Activated T-cell treated with anti-CD3 and anti-CD28 coated beads, Interleukin-2, amount 50 U/mL, for 24 hours (primary cell): ENCODE results near the gene KRT76.
"Not testable (repeated sequence)": the region's sequence is repeated elsewhere in the genome, so short reads cannot be mapped to it uniquely, and the experiment has no call there.

Source experiments
- DNase-seq: peaks from one replicate; pipeline ENCODE4 v3.0.0-alpha.2; 2020
- H3K27ac Mint-ChIP-seq: 2 replicates; pipeline ENCODE4 v1.8.0; 2020; ENCODE audit warnings: mild to moderate bottlenecking, mixed read lengths
- H3K27me3 Mint-ChIP-seq: 2 replicates; pipeline ENCODE4 v1.8.0; 2020; ENCODE audit warnings: mixed read lengths
- H3K36me3 Mint-ChIP-seq: 2 replicates; pipeline ENCODE4 v1.8.0; 2020; ENCODE audit warnings: low read depth, mixed read lengths
- H3K4me1 Mint-ChIP-seq: 2 replicates; pipeline ENCODE4 v1.8.0; 2020; ENCODE audit warnings: low read depth, mixed read lengths
- H3K4me3 Mint-ChIP-seq: 2 replicates; pipeline ENCODE4 v1.8.0; 2020; ENCODE audit warnings: mild to moderate bottlenecking, moderate library complexity, mixed read lengths
- H3K9me3 Mint-ChIP-seq: 2 replicates; pipeline ENCODE4 v1.8.0; 2020; ENCODE audit warnings: mixed read lengths

KRT76 gene

DNA sequence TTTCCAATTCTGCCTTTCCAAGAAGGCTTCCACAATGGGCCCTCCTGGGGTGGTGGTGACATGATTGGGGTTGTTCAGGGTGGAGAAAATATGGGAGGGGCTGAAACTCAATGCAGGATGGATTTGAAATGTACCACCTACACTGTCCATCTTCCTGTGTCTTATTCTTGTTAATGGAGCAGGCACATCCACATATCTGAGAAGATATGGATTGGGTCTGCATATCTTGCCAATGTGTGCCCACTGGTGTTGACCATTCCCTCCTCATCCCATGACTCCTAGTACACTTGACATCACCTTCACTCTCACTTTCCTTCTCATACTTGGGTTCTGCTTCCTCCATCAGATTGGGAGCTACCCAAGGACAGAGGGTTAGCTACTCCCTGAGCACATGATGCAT lies 7.2 kb downstream of the KRT76 start:
- H3K4me3 Mint-ChIP-seq = no peak overlapping the region
- DNase-seq = no peak
- H3K27ac Mint-ChIP-seq = no peak overlapping the region
- H3K27me3 Mint-ChIP-seq = no peaks in the 10 kb centered on the region
- H3K36me3 Mint-ChIP-seq = no peaks in the 10 kb centered on the region
- H3K4me1 Mint-ChIP-seq = no peaks in the 10 kb centered on the region
- H3K9me3 Mint-ChIP-seq = no peaks in the 10 kb centered on the region

DNA sequence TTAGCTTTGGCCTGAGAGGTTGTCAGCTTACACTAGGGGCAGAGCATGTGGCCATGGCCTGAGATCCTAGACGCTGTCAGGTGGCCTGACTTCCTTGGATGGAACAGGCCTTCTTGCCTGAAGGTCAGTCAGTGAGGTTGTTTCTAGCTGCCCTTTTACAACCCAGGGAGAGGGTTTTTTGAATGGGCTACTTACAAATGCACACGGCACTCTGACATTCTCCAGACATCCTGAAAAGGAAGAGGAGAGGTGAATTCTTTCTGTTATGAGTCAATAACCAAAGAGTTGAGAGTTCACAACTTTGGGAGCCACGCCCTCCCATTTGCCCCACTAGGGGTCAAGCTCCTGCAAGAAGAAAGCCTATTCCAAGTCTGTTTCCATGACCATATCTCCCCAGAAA lies 7.8 kb downstream of the KRT76 start:
- Mint-ChIP-seq H3K27me3 (no peaks in the 10 kb centered on the region), H3K4me1 (no peaks in the 10 kb centered on the region), H3K9me3 (no peaks in the 10 kb centered on the region), H3K36me3 (no peaks in the 10 kb centered on the region), H3K27ac (no peak overlapping the region), H3K4me3 (no peak overlapping the region)
- no peak for DNase-seq

DNA sequence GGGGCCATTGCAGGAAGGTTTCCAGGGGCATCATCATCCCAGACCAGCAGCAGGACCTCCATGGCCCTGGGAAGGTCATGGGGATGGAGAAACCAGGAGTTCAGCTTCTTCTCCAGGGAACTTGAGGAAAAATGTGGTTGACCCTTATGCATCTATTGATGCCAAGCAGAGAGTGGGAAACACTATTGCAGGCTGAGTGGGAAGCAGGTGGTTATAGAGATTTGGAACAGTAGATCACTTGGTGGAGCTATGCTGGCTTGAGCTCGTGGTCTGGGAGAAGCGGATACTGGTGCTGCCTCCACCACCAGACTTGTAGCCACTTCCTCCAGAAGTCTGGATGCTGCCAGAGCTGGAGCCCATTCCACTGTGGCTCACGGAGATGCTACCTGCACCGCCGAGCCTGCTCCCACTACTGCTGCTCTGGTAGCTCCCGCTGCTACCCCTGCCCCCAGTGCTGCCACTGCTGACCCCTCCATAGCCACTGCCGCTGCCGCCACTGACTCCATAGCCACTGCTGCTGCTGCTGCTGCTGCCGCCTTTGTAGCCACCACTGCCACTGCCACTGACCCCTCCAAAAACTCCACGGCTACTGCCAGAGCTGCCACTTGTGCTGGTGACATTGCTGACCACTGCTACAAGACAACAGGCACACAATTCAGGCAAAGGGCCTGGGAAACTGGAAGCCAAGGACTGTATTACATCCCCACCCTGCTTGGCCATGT lies 8.5 kb downstream of the KRT76 start:
- H3K4me3 Mint-ChIP-seq = no peak overlapping the region
- no peak overlapping the region for H3K27ac Mint-ChIP-seq
- H3K4me1 Mint-ChIP-seq = no peaks in the 10 kb centered on the region
- no peaks in the 10 kb centered on the region for H3K9me3 Mint-ChIP-seq
- no peaks in the 10 kb centered on the region for H3K27me3 Mint-ChIP-seq
- H3K36me3 Mint-ChIP-seq = no peaks in the 10 kb centered on the region
- no peak for DNase-seq

DNA sequence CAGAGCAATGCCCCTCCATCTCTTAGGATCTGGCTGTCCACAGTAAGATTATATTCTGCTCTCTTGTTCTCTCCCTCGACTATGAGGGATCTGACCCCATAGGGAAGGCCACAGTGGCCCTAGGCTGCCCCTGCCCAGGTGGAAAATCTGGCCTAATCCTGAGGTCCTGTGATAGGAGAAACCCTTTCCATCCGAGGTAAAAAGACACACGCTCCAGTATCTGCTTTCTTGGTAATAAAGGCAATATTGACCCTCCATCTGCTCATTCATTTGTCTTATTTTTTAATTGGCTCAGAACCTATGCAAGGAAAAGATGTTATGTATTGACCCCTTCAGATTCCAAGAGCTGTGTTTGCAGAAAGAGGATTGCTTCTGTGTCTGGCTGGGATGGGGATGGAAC lies 9.7 kb downstream of the KRT76 start:
- no peaks in the 10 kb centered on the region for H3K4me1 Mint-ChIP-seq
- H3K4me3 Mint-ChIP-seq = no peak overlapping the region
- H3K9me3 Mint-ChIP-seq = peaks cover 4% of the 10 kb centered on the region
- no peak for DNase-seq
- no peaks in the 10 kb centered on the region for H3K27me3 Mint-ChIP-seq
- H3K27ac Mint-ChIP-seq = no peak overlapping the region
- no peaks in the 10 kb centered on the region for H3K36me3 Mint-ChIP-seq

DNA sequence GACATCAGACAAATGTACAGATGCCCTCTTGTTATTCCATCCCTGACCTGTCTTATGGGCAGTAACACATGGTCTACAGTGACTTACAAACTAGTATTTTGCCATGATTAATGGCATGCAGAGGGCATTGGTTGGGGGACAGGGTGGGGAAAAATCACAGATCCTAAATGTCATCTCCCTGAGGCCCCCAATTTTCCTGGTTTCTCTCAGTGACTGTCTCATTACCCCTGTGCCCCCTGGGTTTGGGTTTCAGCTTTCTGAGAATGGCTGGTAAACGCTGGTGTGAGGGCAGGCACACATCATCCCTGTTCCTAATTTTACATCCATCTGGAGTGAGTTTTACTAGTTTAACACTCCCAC lies 10.1 kb downstream of the KRT76 start:
- H3K4me1 Mint-ChIP-seq = no peaks in the 10 kb centered on the region
- no peak for DNase-seq
- no peak overlapping the region for H3K4me3 Mint-ChIP-seq
- no peaks in the 10 kb centered on the region for H3K27me3 Mint-ChIP-seq
- no peaks in the 10 kb centered on the region for H3K36me3 Mint-ChIP-seq
- H3K27ac Mint-ChIP-seq = no peak overlapping the region
- H3K9me3 Mint-ChIP-seq = peaks cover 4% of the 10 kb centered on the region

DNA sequence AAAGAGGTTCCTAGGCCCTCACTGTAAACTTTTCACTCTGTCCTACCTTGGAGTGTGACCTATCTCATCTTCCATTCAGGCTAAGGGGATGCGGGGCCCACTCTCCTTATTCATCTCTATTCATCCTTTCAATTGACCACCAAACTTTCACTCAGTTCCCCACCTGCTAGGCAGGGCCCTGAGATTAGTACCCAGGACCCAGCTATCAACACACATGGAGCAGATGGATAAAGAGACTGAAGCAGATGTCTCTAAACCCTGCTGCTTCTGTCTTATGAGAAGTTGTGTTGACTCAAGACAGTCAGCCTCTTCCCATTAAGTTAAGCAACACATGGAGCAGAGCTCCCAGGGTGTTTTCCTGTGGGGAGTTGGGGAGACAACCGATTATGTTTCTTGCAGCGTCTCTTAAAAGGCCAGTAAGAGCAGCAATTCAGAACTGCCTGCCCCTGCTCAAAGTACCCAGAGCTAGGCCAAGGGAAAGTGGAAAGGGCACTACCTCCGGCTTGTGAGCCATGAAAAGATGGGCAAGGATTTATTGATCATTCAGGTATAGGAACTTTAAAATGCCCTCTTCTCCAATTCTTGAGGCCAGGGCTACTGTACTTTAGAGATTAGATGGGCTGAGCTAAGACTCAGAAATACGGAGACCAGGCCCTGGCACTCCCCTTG lies 10.7 kb downstream of the KRT76 start:
- Mint-ChIP-seq H3K36me3 (no peaks in the 10 kb centered on the region), H3K4me3 (no peak overlapping the region), H3K27me3 (no peaks in the 10 kb centered on the region), H3K27ac (no peak overlapping the region), H3K4me1 (no peaks in the 10 kb centered on the region), H3K9me3 (peaks cover 6% of the 10 kb centered on the region)
- no peak for DNase-seq

- no peaks in the 10 kb centered on the region for H3K4me1 Mint-ChIP-seq
- H3K27me3 Mint-ChIP-seq = no peaks in the 10 kb centered on the region
- peaks cover 11% of the 10 kb centered on the region for H3K9me3 Mint-ChIP-seq
- H3K4me3 Mint-ChIP-seq = no peak overlapping the region
- H3K36me3 Mint-ChIP-seq = no peaks in the 10 kb centered on the region
- DNase-seq = no peak
- no peak overlapping the region for H3K27ac Mint-ChIP-seq
These were observed 11.4 kb downstream of the KRT76 start for GRCh38 chr12:52765702-52766101.

DNA sequence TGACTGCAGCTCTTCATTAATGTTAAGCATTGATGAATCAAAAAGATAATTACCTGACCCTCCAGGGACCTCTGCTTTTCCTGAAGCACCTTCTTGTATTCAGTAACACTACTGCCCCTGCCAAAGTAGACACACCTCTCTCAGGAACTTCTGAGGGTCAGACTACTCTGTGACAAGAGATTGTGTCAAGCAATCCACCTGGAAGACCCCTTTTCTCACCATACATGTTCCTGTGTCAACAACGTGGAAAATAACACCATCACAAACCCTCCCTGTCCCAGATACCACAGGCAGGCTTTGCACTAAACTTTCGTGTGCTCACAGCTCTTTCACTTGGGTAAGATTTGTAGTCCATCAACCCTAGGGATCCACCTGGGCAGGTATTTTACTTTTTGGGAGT lies 13.2 kb downstream of the KRT76 start:
- Mint-ChIP-seq H3K4me3 (no peak overlapping the region), H3K4me1 (no peaks in the 10 kb centered on the region), H3K9me3 (peaks cover 12% of the 10 kb centered on the region), H3K36me3 (no peaks in the 10 kb centered on the region), H3K27ac (no peak overlapping the region), H3K27me3 (no peaks in the 10 kb centered on the region)
- no peak for DNase-seq

DNA sequence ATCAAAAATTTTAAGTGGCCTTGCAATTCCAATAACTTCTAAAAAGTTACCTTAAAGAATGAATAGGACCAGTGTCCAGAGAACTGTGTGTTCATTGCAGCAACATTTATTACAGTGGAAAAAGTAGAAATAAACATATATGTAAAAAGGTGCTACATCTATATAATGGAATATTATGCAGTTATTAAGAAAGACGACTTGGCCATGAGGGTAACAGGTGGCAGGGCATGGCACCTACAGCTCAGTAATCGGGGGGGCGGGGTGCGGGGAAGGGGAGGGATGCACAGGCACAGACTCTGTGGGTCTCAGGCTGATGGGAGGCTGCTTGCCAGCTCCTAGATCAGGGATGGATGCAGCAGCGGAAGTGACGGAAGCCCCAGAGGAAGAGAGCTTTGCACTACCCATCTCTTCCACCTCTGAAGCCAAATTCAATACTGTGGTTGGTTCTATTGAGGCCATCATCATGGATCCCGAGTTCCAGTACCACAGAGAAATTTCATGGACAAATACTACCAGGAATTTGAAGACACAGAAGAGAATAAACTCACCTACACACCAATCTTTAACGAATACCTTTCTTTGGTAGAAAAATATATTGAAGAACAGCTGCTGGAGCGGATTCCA lies 14.0 kb downstream of the KRT76 start:
- Mint-ChIP-seq H3K27me3 (no peaks in the 10 kb centered on the region), H3K36me3 (no peaks in the 10 kb centered on the region), H3K9me3 (peaks cover 15% of the 10 kb centered on the region), H3K27ac (no peak overlapping the region), H3K4me3 (no peak overlapping the region), H3K4me1 (no peaks in the 10 kb centered on the region)
- no peak for DNase-seq

DNA sequence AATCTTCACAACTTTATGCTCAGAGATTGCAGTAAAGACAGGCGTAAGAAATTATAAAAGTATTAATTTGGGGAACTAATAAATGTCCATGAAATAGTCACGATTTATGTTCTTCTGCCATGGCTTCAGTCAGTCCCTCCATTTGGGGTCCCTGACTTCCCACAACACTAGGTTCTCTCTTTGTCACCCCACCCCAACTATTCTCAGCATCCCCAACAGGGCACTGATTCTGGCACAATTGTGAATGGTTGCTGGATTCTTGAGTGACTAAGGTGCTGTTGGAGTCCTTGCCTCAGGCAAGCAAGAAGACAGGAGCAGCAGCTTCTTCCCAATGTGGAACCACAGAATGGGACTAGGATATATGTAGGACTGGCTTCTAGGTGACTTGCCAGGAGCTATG lies 15.3 kb downstream of the KRT76 start:
- H3K4me3 Mint-ChIP-seq = no peak overlapping the region
- no peak for DNase-seq
- no peak overlapping the region for H3K27ac Mint-ChIP-seq
- peaks cover 15% of the 10 kb centered on the region for H3K9me3 Mint-ChIP-seq
- no peaks in the 10 kb centered on the region for H3K4me1 Mint-ChIP-seq
- H3K27me3 Mint-ChIP-seq = no peaks in the 10 kb centered on the region
- H3K36me3 Mint-ChIP-seq = no peaks in the 10 kb centered on the region

DNA sequence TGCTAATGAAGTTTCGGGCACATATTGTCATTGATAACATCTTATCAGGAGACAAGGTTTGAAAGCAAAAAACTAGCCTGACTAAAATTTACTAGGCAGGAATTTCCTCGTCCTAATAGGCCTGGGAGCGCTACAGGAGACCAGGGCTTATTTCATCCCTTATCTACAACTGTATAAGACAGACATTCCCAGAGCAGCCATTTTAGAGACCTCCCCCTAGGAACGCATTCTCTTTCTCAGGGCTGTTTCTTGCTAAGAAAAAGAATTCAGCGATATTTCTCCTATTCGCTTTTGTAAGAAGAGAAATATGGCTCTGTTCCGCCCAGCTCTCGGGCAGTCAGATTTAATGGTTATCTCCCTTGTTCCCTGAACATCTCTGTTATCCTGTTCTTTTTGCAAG lies 15.9 kb downstream of the KRT76 start:
- not testable (repeated sequence) for H3K27me3 Mint-ChIP-seq, H3K36me3 Mint-ChIP-seq, H3K4me1 Mint-ChIP-seq, H3K27ac Mint-ChIP-seq, DNase-seq, H3K4me3 Mint-ChIP-seq
- H3K9me3 Mint-ChIP-seq = peaks cover 15% of the 10 kb centered on the region

DNA sequence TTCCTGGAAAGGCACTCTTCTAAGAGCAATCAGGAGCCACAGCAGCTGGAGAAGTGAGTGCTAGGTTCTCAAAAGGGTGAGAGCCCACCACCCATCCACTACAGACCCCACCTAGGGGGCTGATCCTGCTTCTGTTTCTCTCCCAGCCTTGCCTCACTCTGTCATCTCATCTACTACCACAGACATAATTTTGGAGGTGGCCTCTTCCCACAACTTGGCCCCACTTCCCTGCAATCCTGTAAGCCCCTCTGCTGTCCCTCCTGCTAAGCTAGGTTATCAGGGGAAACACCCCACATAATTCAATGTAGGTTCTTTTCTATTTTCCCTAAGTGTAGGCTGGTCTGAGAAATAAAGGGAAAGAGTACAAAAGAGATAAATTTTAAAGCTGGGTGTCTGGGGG lies 16.5 kb downstream of the KRT76 start:
- Mint-ChIP-seq H3K27me3 (no peaks in the 10 kb centered on the region), H3K4me3 (no peak overlapping the region), H3K27ac (no peak overlapping the region), H3K4me1 (no peaks in the 10 kb centered on the region), H3K9me3 (peaks cover 15% of the 10 kb centered on the region), H3K36me3 (no peaks in the 10 kb centered on the region)
- no peak for DNase-seq

DNA sequence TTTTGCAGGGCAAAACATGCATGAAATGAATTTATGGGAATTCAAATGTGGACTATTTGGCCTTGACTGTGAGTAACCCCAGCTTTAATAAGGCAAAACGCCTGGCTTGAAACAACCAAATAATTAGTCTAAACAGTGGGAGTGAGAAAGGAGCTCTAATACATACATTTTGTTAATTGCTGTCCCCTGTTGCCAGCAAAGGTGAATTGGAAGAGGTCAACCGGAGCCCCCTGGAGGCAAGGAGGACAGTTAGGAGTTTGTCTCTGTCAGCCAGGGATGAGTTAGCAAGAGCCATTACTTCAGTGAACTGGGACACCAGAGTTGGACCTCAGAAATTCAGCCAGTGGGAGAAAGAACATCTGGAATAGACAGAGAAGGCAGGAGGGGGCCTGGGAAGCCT lies 17.4 kb downstream of the KRT76 start:
- H3K36me3 Mint-ChIP-seq = no peaks in the 10 kb centered on the region
- no peaks in the 10 kb centered on the region for H3K27me3 Mint-ChIP-seq
- no peaks in the 10 kb centered on the region for H3K4me1 Mint-ChIP-seq
- no peak overlapping the region for H3K4me3 Mint-ChIP-seq
- no peak for DNase-seq
- H3K27ac Mint-ChIP-seq = no peak overlapping the region
- peaks cover 15% of the 10 kb centered on the region for H3K9me3 Mint-ChIP-seq

DNA sequence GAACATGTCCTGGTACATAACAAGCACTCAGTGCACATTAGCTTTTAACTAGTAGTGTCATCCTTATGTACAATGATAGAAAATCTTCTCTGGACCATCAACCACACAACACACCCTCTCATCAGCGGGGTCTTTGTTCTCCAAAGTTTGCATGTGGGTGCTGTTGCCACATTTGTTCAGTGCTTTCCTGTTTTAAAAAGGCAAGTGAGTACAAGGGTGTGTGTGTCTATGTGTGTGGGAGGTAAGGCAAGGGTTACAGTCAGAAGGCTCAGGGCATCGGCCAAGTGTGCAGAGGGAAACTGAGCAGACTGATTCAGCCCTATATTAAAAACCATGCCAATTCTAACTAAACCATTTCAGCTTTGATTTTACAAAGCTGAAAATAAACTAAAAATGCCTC lies 17.9 kb downstream of the KRT76 start:
- peaks cover 15% of the 10 kb centered on the region for H3K9me3 Mint-ChIP-seq
- no peak overlapping the region for H3K4me3 Mint-ChIP-seq
- H3K27ac Mint-ChIP-seq = no peak overlapping the region
- no peaks in the 10 kb centered on the region for H3K36me3 Mint-ChIP-seq
- H3K4me1 Mint-ChIP-seq = no peaks in the 10 kb centered on the region
- no peaks in the 10 kb centered on the region for H3K27me3 Mint-ChIP-seq
- no peak for DNase-seq

DNA sequence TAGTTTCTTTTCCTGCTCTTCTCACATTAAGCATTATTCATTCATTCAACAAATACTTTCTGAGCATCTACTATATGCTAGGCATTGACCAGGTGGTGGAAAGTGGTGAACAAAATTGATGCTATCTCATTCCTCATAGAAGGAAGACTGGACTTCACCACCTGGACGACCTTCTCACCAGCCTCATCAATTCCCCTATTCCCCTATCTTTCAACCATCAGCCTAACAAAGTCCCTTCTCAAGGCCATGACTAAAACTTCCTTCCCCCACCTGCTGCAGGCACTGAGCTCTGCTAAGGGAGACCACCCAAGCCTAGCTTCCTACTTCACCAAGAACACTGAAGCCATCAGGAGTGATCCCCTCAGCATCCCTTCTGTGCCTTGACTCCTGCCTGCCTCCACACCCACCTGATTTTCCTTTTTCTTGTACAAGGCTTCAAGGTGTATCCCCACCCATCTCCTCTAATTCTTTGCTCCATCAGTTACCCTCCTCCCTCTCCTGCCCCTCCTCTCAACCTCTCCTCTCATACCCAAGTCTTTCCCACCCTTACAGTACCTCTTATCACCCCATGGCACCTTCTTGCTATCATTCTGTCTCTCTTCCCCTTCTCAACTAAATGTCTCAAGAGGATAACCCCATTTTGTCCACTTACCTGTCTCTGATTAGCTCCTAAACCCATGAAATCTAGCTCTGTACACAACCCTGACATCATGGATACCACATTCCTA lies 19.5 kb downstream of the KRT76 start:
- no peaks in the 10 kb centered on the region for H3K27me3 Mint-ChIP-seq
- H3K4me1 Mint-ChIP-seq = no peaks in the 10 kb centered on the region
- H3K4me3 Mint-ChIP-seq = no peak overlapping the region
- H3K36me3 Mint-ChIP-seq = no peaks in the 10 kb centered on the region
- no peak for DNase-seq
- no peak overlapping the region for H3K27ac Mint-ChIP-seq
- H3K9me3 Mint-ChIP-seq = peaks cover 11% of the 10 kb centered on the region
